Central memory CD8-positive, alpha-beta T cell (primary cell): ENCODE data around the gene MYL3.

Experiments
- ATAC-seq: fragments of 150-1000 bp; cut with Tn5 transposase; replicated peaks from 2 replicates; pipeline ENCODE4 v1.10.0; 2022; ENCODE audit warnings: mild to moderate bottlenecking, moderate FRiP score, moderate number of reproducible peaks; ENCODE audit not compliant: poor library complexity, severe bottlenecking; ENCODE audit errors: extremely low read depth
- DNase-seq, 2 donors: peaks; one replicate each; pipeline ENCODE4 v3.0.0; 2021; ENCODE audit warnings: low spot score in 2 of 2
- H3K27ac Mint-ChIP-seq: one replicate; pipeline ENCODE4 v1.8.0; 2022; ENCODE audit warnings: low read depth, mild to moderate bottlenecking, moderate library complexity, mixed read lengths
- H3K27me3 Mint-ChIP-seq: one replicate; pipeline ENCODE4 v1.8.0; 2022; ENCODE audit warnings: mixed read lengths
- H3K36me3 Mint-ChIP-seq: one replicate; pipeline ENCODE4 v1.8.0; 2022; ENCODE audit warnings: mild to moderate bottlenecking, moderate library complexity, mixed read lengths; ENCODE audit not compliant: insufficient read depth
- H3K4me1 Mint-ChIP-seq: one replicate; pipeline ENCODE4 v1.8.0; 2022; ENCODE audit warnings: mixed read lengths
- H3K4me3 Mint-ChIP-seq: one replicate; pipeline ENCODE4 v1.8.0; 2022; ENCODE audit warnings: mild to moderate bottlenecking, moderate library complexity, mixed read lengths
- H3K9me3 Mint-ChIP-seq: one replicate; pipeline ENCODE4 v1.8.0; 2022; ENCODE audit warnings: mixed read lengths

Gene MYL3

GRCh38 chr3:46904303-46905212, 41.3 kb upstream of the MYL3 start:
- H3K9me3 Mint-ChIP-seq = no peaks in the 10 kb centered on the region

GRCh38 chr3:46903341-46904302, 40.4 kb upstream of the MYL3 start:
- Mint-ChIP-seq H3K36me3 (peaks cover 2% of the 10 kb centered on the region), H3K27me3 (no peaks in the 10 kb centered on the region), H3K4me1 (no peaks in the 10 kb centered on the region), H3K4me3 (no peak overlapping the region), H3K27ac (no peak overlapping the region), H3K9me3 (no peaks in the 10 kb centered on the region)
- ATAC-seq (no peak), DNase-seq (no peak)

More at GRCh38 chr3:46904303-46905212, 41.3 kb upstream of the MYL3 start:
- ATAC-seq (no peak), DNase-seq (no peak)
- no peaks in the 10 kb centered on the region for H3K27me3 Mint-ChIP-seq
- no peaks in the 10 kb centered on the region for H3K36me3 Mint-ChIP-seq
- H3K4me1 Mint-ChIP-seq = peaks cover 4% of the 10 kb centered on the region
- H3K27ac Mint-ChIP-seq = no peak overlapping the region
- H3K4me3 Mint-ChIP-seq = no peak overlapping the region

- peaks cover 2% of the 10 kb centered on the region for H3K36me3 Mint-ChIP-seq
- no peak overlapping the region for H3K27ac Mint-ChIP-seq
- no peaks in the 10 kb centered on the region for H3K27me3 Mint-ChIP-seq
- ATAC-seq (no peak), DNase-seq (no peak)
- H3K9me3 Mint-ChIP-seq = no peaks in the 10 kb centered on the region
- H3K4me1 Mint-ChIP-seq = no peaks in the 10 kb centered on the region
- no peak overlapping the region for H3K4me3 Mint-ChIP-seq
Measured at GRCh38 chr3:46902188-46902631, 39.0 kb upstream of the MYL3 start.

- ATAC-seq = no peak
- Mint-ChIP-seq H3K27ac (no peak overlapping the region), H3K4me3 (no peak overlapping the region)
Measured at GRCh38 chr3:46901591-46902187, 38.4 kb upstream of the MYL3 start.

GRCh38 chr3:46901061-46901460, 37.8 kb upstream of the MYL3 start:
- H3K27me3 Mint-ChIP-seq = no peaks in the 10 kb centered on the region
- no peaks in the 10 kb centered on the region for H3K9me3 Mint-ChIP-seq
- peaks cover 3% of the 10 kb centered on the region for H3K36me3 Mint-ChIP-seq
- H3K27ac Mint-ChIP-seq = no peak overlapping the region
- DNase-seq = no peak
- H3K4me3 Mint-ChIP-seq = no peak overlapping the region
- no peak for ATAC-seq
- H3K4me1 Mint-ChIP-seq = no peaks in the 10 kb centered on the region

More at GRCh38 chr3:46901591-46902187, 38.4 kb upstream of the MYL3 start:
- H3K27me3 Mint-ChIP-seq = no peaks in the 10 kb centered on the region
- H3K4me1 Mint-ChIP-seq = no peaks in the 10 kb centered on the region
- no peaks in the 10 kb centered on the region for H3K9me3 Mint-ChIP-seq
- no peak for DNase-seq
- H3K36me3 Mint-ChIP-seq = peaks cover 3% of the 10 kb centered on the region

GRCh38 chr3:46900356-46900755, 37.1 kb upstream of the MYL3 start:
- Mint-ChIP-seq H3K4me3 (no peak overlapping the region), H3K27me3 (no peaks in the 10 kb centered on the region), H3K36me3 (peaks cover 3% of the 10 kb centered on the region), H3K9me3 (no peaks in the 10 kb centered on the region), H3K4me1 (peaks cover 2% of the 10 kb centered on the region), H3K27ac (no peak overlapping the region)
- no peak for ATAC-seq
- no peak for DNase-seq

GRCh38 chr3:46900007-46900292, 36.7 kb upstream of the MYL3 start:
- Mint-ChIP-seq H3K4me3 (no peak overlapping the region), H3K27ac (no peak overlapping the region), H3K4me1 (peaks cover 5% of the 10 kb centered on the region), H3K9me3 (no peaks in the 10 kb centered on the region), H3K36me3 (peaks cover 3% of the 10 kb centered on the region), H3K27me3 (no peaks in the 10 kb centered on the region)
- ATAC-seq (no peak), DNase-seq (no peak)

GRCh38 chr3:46899151-46900006, 36.1 kb upstream of the MYL3 start:
- H3K27ac Mint-ChIP-seq = no peak overlapping the region
- no peaks in the 10 kb centered on the region for H3K27me3 Mint-ChIP-seq
- no peak for ATAC-seq
- no peaks in the 10 kb centered on the region for H3K9me3 Mint-ChIP-seq
- peaks cover 5% of the 10 kb centered on the region for H3K4me1 Mint-ChIP-seq
- H3K4me3 Mint-ChIP-seq = no peak overlapping the region
- peaks cover 5% of the 10 kb centered on the region for H3K36me3 Mint-ChIP-seq
- no peak for DNase-seq

GRCh38 chr3:46898321-46899150, 35.3 kb upstream of the MYL3 start:
- Mint-ChIP-seq H3K4me1 (peaks cover 5% of the 10 kb centered on the region), H3K36me3 (peaks cover 5% of the 10 kb centered on the region), H3K9me3 (no peaks in the 10 kb centered on the region), H3K27me3 (peaks cover 7% of the 10 kb centered on the region), H3K27ac (no peak overlapping the region), H3K4me3 (no peak overlapping the region)
- ATAC-seq = no peak
- no peak for DNase-seq

- DNase-seq = no peak
- no peak for ATAC-seq
- peaks cover 5% of the 10 kb centered on the region for H3K36me3 Mint-ChIP-seq
- H3K4me3 Mint-ChIP-seq = no peak overlapping the region
- no peak overlapping the region for H3K27ac Mint-ChIP-seq
- H3K4me1 Mint-ChIP-seq = peaks cover 5% of the 10 kb centered on the region
- H3K9me3 Mint-ChIP-seq = no peaks in the 10 kb centered on the region
- H3K27me3 Mint-ChIP-seq = peaks cover 14% of the 10 kb centered on the region
Measured at GRCh38 chr3:46897829-46898320, 34.6 kb upstream of the MYL3 start.

- Mint-ChIP-seq H3K4me1 (peaks cover 5% of the 10 kb centered on the region), H3K27me3 (peaks cover 19% of the 10 kb centered on the region), H3K4me3 (no peak overlapping the region), H3K9me3 (no peaks in the 10 kb centered on the region), H3K36me3 (peaks cover 5% of the 10 kb centered on the region), H3K27ac (no peak overlapping the region)
- DNase-seq (no peak), ATAC-seq (no peak)
Measured at GRCh38 chr3:46897031-46897430, 33.8 kb upstream of the MYL3 start.
